NCI-H2196 treated with DMSO at 0.1 percent for 48 hours (cell line): ENCODE results near the gene SIGLEC10.
"Not testable (repeated sequence)": the region's sequence is repeated elsewhere in the genome, so short reads cannot be mapped to it uniquely, and the experiment has no call there.

ENCODE experiments used
- DNase-seq: peaks from one replicate; lab custom pipeline; 2025; ENCODE audit not compliant: unreplicated experiment; lab: John Stamatoyannopoulos, UW

SIGLEC10 gene, protein sequence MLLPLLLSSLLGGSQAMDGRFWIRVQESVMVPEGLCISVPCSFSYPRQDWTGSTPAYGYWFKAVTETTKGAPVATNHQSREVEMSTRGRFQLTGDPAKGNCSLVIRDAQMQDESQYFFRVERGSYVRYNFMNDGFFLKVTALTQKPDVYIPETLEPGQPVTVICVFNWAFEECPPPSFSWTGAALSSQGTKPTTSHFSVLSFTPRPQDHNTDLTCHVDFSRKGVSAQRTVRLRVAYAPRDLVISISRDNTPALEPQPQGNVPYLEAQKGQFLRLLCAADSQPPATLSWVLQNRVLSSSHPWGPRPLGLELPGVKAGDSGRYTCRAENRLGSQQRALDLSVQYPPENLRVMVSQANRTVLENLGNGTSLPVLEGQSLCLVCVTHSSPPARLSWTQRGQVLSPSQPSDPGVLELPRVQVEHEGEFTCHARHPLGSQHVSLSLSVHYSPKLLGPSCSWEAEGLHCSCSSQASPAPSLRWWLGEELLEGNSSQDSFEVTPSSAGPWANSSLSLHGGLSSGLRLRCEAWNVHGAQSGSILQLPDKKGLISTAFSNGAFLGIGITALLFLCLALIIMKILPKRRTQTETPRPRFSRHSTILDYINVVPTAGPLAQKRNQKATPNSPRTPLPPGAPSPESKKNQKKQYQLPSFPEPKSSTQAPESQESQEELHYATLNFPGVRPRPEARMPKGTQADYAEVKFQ

DNA sequence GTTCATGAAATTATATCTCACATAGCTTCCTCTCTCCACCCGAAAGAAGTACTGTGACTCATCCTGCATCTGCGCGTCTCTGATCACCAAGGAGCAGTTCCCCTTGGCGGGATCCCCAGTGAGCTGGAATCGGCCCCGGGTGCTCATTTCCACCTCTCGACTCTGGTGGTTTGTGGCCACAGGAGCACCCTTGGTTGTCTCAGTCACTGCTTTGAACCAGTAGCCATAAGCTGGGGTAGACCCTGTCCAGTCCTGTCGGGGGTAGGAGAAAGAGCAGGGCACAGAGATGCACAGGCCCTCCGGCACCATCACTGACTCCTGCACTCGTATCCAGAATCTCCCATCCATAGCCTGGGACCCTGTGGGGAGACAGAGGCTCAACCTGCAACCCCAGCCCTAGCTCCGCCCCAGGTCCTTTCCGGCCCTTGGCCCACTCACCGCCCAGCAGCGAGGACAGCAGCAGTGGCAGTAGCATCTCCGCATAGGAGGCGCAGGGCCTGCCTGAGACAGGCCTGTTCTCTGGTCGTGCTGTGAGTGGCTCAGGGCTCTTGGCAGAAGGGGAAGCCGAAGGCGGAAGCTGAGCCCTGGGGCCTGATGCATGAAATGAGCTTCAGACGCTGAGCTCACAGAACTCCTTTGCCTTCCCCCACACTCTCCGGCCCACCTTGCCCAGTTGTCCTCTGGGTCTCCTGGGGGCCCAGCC lies at the start of gene SIGLEC10:
Gene SIGLEC10 (minus strand): TSS at position 536 of the 703 bp plus-strand sequence. CDS start 61 bp downstream, at position 475.
- no peak for DNase-seq

GRCh38 chr19:51466723-51467122 lies 49.3 kb upstream of the SIGLEC10 start:
- DNase-seq = no peak

DNA sequence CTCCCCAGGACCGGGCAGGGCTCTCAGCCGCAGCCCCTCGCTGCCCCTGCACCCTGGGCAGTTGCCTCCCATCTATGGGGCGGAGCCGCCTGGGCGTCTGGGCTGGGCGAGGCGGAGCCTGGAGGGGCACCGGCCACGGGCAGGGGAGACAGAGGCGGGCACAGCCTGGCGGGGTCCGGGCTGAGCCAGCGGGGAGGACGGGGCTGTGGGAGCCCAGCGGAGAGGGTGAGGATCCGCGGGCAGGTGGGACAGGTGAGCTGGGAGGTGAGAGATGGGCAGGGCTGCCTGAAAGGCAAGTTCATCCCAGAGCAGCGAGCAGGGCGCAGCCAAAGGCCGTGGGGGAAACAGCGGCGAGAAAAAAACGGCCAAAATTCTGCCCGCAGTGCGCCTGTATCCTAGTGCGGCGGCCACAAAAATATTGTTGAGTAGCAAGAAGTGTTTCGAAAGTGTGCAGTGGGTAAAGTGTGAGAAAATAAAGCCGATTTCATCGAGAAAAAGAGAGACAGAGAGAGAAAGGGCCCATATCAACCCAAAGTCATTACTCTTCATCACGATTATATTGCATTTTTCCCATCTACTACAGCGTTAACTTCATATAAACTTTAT lies 46.6 kb upstream of the SIGLEC10 start:
- DNase-seq = not testable (repeated sequence)

- no peak for DNase-seq
These were observed 45.2 kb upstream of the SIGLEC10 start for GRCh38 chr19:51462681-51463080.

DNA sequence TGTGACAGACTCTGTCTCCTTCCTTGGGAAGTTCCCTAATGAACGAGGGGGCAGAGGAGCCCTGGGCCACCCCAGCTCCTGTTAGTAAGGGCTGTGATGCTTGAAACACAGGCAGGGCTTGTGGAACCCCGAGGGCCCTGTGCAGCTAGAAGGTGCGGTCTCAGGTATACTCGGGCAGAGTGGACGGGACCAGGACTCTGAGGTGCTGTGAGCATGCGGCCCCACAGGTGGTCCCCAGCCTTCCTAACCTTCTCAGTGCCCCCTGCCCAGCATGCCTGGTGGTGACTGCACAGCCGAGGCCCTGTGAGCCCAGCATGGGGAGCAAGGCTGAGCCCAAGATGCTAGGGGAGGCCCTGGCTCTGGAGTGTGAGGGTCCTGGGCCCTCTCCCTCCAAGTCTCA lies 44.8 kb upstream of the SIGLEC10 start:
- no peak for DNase-seq

DNA sequence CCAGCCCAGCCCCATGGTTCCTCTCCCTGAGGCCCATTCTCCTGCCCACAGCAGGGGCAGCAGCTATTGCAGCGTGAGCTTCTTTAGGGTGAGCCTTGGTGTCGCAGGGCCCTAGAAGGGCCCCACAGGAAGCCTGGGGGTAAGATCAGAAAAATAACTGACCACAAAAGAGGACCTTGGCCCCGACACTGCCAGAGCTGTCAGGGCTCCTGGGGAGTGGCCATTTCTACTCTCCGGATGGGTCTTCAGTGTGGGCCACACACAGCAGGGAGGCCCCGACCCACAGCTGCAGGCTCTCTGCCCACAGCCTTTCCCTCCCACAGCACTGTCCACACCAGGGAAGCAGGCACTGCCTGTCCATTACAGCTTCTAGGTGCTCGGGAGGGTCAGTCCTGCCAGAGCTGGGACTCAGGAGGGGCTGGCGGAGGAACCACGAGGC lies 44.3 kb upstream of the SIGLEC10 start:
- no peak for DNase-seq

DNA sequence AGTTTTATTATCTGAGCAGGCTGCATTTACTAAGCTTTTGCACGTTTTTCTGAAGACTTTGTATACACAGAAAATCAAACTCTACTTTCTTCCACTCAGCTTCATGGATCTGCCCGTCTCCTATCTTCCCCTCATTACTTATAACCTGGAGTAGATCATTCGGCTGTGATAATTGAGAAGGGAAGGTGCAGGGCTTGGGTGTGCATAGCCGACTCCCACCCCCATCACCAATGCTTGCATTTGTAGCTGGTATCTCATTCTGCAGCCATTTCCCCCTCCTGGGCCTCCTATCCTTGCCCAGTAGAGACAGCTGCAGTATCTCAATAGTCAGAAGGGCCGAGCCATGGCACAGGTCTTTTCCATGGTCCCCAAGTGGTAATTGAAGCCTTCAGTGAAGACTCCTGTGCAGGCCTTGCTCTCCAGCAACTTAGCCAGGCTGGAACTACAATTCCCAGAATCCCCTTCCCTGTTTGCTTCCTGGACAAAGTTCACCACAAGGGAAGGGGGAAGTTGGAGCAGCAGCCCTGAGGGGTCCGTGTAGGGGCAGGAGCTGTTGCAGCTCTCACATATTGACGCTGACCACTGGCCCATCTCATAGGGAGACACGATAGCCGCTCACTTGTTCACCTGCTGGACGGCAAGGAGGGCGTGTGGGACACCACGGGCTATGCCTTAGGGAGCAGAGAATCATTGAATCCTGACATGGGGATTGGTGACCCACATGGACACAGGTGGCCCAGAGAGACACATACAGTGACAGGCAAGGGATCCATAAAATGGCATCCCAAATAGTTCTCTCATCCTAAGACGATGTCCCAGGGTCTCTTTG lies 42.9 kb upstream of the SIGLEC10 start:
- no peak for DNase-seq

DNA sequence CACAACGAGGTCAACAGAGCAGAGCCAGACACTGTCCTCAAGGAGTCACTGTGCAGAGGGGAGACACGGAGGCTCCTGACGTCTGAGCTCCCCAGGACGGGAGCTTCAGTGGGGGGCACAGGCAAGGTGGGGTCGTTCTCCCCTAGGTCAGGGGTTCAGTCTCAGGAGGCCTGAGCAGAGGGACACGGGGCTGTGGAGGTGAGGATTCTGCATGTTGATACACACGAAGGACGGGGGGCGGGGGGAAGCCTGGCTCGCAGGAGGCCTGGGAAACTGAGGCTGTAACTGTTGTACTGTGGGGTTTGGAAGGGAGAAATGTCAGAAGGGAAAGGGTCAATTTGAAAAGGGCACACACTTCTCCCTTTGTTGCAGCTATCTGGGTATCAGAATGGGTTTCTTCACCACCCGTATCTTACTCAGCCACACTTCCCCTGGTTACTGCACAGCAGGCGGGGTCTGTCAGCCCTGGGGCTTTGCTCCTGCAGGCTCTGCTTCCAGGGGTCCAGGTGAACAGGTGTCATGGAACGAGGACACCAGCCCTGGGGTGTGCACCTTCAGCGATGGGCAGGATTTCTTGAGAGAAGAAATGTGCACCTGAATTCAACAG lies 41.6 kb upstream of the SIGLEC10 start:
- no peak for DNase-seq

- no peak for DNase-seq
These were observed 40.7 kb upstream of the SIGLEC10 start, which contains the start of gene SIGLEC8 for GRCh38 chr19:51458051-51458645. Gene SIGLEC8, minus strand, starts transcription at chr19:51458454. Its CDS starts 67 bp downstream, at chr19:51458387.

- DNase-seq = no peak
These were observed 40.0 kb upstream of the SIGLEC10 start for GRCh38 chr19:51457351-51458013.

DNA sequence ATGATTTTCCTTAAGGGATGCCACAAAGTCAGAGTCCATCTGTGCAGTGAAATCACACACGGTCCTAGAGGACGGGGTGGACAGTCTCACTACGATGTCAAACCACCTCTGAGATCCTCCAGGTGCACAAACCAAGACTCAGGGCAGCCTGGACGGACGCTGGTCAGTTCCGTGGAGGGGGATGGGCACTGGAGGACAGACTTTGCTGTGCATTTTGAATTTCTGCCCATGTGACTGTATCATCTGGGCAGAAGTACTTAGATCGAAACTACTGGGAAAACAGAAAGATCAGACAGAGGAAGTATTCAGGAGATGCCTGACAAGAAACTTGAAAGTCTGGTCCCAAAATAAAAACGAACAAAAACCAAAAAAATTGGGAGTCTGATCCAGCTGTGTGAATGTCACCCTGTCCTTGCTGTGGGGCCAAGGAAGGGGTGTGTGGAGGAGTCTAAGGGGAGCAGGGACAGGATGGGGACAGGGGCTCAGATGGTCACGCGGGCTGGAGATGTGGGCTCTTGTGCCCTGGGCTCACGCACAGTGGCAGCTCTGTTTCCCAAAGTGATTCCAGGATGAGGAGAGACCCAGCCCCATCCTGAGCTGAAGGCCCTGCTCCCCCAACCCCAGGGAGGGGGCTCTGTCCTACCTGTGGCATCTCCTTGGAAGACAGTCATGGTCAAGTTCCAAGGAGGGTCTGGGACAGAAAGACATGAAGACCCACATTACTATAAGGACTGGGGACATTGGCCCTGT lies 39.3 kb upstream of the SIGLEC10 start:
- no peak for DNase-seq

GRCh38 chr19:51450730-51451307 lies 33.4 kb upstream of the SIGLEC10 start:
- no peak for DNase-seq

GRCh38 chr19:51448411-51449016 lies 31.1 kb upstream of the SIGLEC10 start:
- DNase-seq = no peak

DNA sequence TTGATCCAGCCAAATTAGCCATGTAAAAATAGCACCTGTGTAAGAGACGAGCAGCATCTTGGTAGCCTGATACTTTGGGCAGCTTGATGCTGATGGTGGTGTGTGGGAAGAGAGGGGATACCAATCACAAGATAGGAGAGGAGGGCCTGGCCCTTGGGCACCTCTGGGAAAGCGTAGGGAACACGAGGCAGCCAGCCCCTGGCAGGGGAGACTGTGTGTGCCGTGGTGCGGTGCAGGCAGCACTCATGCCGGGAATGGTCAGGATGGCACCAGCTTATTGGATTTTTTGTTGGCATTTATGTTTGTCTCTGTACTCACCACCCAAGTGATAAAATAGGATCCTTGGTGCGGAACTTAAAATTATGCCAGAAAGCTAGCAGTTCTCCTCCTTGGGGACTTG lies 30.6 kb upstream of the SIGLEC10 start:
- no peak for DNase-seq

GRCh38 chr19:51447510-51447909 lies 30.1 kb upstream of the SIGLEC10 start:
- DNase-seq = not testable (repeated sequence)

DNA sequence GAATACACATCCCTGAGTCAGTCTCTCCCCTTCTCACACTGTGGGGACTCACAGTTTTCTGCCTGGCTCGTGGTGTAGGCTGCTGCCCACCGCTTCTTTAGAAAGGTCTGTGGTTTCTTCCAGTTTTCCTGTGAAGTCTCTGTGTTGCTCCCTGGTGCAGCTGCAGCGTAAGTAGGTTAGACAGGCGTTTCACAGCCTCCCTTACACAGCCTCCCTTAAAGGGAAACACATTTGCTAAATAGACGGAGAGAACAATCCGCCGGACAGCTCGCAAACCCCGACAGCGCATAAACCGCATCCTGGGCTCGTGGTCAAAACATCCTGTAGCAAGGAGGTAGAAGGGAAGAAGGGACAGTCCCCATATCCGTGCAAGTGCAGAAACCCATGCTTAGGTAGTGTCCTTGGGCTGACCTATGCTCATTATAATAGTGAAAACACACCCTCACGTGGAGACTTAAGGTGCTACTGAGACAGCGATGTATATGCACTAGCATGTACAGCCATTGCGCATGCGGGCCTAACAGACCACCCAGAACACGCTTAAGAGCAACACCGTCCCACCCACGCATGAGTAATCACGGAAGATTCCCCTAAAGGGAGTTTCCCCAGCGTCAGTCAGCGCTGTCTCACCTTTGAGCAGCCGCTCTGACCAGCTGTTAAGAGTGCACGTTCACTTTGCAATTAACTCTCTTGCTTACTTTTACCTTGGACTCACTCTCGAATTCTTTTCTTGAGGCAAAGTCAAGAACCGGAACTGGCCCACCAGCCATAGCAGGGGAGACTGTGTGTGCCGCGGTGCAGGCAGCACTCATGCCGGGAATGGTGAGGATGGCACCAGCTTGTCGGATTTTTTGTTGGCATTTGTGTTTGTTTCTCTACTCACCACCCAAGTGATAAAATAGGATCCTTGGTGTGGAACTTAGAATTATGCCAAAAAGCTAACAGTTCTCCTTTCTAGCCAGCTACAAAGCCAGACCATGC lies 24.3 kb upstream of the SIGLEC10 start:
- DNase-seq = no peak
